Left ventricle myocardium inferior (tissue), 1 donor: ENCODE measurements around the gene GDF7. TPM values are rescaled to one million over a fixed set of nuclear protein-coding genes. Genes with fewer than 3 reads are reported as not detected.

ENCODE experiments used
- DNase-seq: peaks from one replicate; pipeline ENCODE4 v3.0.0-alpha.2; 2020
- H3K27ac ChIP-seq: fragments of 200-600 bp; replicated peaks from 2 replicates; pipeline ENCODE4 v1.8.0; 2021
- H3K27me3 ChIP-seq: fragments of 200-600 bp; 2 replicates; pipeline ENCODE4 v1.8.0; 2021; ENCODE audit warnings: low read depth
- H3K36me3 ChIP-seq: fragments of 200-600 bp; 2 replicates; pipeline ENCODE4 v1.8.0; 2021
- H3K4me1 ChIP-seq: fragments of 200-600 bp; 2 replicates; pipeline ENCODE4 v1.8.0; 2021
- H3K4me3 ChIP-seq: fragments of 200-600 bp; 2 replicates; pipeline ENCODE4 v1.8.0; 2021; ENCODE audit warnings: mild to moderate bottlenecking, moderate library complexity
- H3K9me3 ChIP-seq: fragments of 200-600 bp; replicated peaks from 2 replicates; pipeline ENCODE4 v1.8.0; 2021
- intact Hi-C: fragments of 100-400 bp; cut with micrococcal nuclease; formaldehyde crosslinking; loops from one replicate; pipeline ENCODE4 v1.11.0; 2022
- total RNA-seq: library from RNA; stranded (reverse); fragmentation: NEBNext Ultra II Directional; extraction: Animal tissue kit (Norgen Biotek cat#: 25700); gene quantifications from one replicate; pipeline ENCODE4 v1.2.1, GENCODE V29; 2021
- TF ChIP-seq, protein P1 (sequence below): fragments of 200-600 bp; IDR thresholded peaks from 2 replicates; pipeline ENCODE4 v1.8.0; 2021; ENCODE audit warnings: antibody characterized with exemption, mild to moderate bottlenecking, borderline replicate concordance
- donor health status: DM: no; HTN: yes; CAD: no; lungs with severe emphysema.

The GDF7 gene
- total RNA-seq, 1 donor from 2014 or later = 0.58 TPM

DNA sequence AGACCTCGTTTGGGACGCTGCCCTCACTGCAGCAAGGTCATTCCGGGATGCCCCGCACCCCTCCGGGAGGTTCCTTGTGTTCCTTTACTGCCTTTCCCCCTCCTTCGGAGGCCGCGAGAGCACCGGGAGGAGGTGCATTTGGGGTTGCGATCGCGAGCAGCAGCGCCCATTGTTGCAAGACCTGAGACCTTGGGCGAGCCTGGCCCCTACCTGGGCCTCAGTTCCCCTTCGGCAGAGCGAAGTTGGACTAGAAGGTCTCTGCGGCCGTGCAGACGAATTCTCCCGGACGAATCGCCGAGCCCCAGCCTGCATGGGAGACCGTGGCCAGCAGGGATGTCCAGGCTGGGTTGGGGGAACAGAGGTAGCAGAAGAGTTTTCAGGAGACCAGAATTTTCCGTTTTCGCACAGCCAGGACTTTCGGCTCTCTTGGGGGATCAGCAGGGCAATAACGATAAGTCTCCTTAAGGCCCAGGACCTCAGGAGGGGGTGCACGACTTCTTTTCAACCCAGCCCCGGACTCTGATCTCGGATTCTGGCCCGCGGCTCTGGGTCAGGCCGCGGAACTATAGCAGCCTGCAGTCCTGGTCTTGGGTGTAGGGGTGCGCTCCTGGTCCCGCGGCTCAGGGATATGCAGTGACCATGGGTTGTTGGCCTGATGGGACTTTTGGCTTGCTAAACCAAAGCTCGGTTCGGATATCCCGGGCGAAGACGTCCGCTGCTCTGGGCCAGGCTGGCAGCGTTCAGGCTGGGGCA is 2.8 kb downstream of the GDF7 start:
- no peak overlapping the region for H3K27ac ChIP-seq
- no peaks in the 10 kb centered on the region for H3K9me3 ChIP-seq
- H3K27me3 ChIP-seq = peaks cover 97% of the 10 kb centered on the region
- intact Hi-C loops = no loop called here
- H3K36me3 ChIP-seq = no peaks in the 10 kb centered on the region
- TF ChIP-seq, protein P1, sequence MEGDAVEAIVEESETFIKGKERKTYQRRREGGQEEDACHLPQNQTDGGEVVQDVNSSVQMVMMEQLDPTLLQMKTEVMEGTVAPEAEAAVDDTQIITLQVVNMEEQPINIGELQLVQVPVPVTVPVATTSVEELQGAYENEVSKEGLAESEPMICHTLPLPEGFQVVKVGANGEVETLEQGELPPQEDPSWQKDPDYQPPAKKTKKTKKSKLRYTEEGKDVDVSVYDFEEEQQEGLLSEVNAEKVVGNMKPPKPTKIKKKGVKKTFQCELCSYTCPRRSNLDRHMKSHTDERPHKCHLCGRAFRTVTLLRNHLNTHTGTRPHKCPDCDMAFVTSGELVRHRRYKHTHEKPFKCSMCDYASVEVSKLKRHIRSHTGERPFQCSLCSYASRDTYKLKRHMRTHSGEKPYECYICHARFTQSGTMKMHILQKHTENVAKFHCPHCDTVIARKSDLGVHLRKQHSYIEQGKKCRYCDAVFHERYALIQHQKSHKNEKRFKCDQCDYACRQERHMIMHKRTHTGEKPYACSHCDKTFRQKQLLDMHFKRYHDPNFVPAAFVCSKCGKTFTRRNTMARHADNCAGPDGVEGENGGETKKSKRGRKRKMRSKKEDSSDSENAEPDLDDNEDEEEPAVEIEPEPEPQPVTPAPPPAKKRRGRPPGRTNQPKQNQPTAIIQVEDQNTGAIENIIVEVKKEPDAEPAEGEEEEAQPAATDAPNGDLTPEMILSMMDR = no peak
- peaks cover 73% of the 10 kb centered on the region for H3K4me1 ChIP-seq
- DNase-seq = no peak
- H3K4me3 ChIP-seq = peak overlapping the region; percentile 67

GRCh38 chr2:20670315-20671035 is 3.5 kb downstream of the GDF7 start:
- no peak for DNase-seq
- no peak overlapping the region for H3K27ac ChIP-seq
- TF ChIP-seq, protein P1 = no peak
- peaks cover 89% of the 10 kb centered on the region for H3K27me3 ChIP-seq
- H3K9me3 ChIP-seq = no peaks in the 10 kb centered on the region
- no peaks in the 10 kb centered on the region for H3K36me3 ChIP-seq
- peak overlapping the region; percentile 67 for H3K4me3 ChIP-seq
- intact Hi-C loops = no loop called here
- peaks cover 76% of the 10 kb centered on the region for H3K4me1 ChIP-seq

GRCh38 chr2:20671036-20671735 is 4.2 kb downstream of the GDF7 start:
- Histone ChIP-seq H3K27ac (no peak overlapping the region), H3K9me3 (no peaks in the 10 kb centered on the region), H3K4me1 (peaks cover 76% of the 10 kb centered on the region), H3K36me3 (no peaks in the 10 kb centered on the region), H3K4me3 (peak overlapping the region; percentile 67), H3K27me3 (peaks cover 82% of the 10 kb centered on the region)
- no peak for DNase-seq
- intact Hi-C loops = no loop called here
- TF ChIP-seq, protein P1 = no peak

DNA sequence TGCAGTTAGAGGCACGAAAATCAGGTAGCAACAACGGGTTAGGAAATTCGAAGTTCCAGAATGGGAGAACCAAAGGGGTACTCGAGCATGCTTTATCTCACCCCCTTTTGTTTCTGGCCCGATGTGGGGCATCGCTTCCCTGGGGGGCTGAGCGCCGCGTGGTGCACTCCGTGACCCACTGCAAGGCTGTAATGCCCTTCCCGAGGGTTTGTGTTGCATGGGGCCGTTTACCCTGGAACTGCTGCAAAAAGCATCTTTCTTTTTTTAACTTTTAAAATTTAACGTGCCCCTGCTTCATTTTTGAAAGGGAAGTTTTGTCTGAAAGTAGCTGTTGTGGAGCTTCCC is 4.8 kb downstream of the GDF7 start:
- intact Hi-C loops = no loop called here
- Histone ChIP-seq H3K27me3 (peaks cover 77% of the 10 kb centered on the region), H3K27ac (no peak overlapping the region), H3K4me1 (peaks cover 76% of the 10 kb centered on the region), H3K36me3 (no peaks in the 10 kb centered on the region), H3K9me3 (no peaks in the 10 kb centered on the region), H3K4me3 (no peak overlapping the region)
- no peak for DNase-seq
- TF ChIP-seq, protein P1 = no peak

- Histone ChIP-seq H3K9me3 (no peaks in the 10 kb centered on the region), H3K4me3 (no peak overlapping the region), H3K27ac (no peak overlapping the region), H3K27me3 (peaks cover 73% of the 10 kb centered on the region), H3K4me1 (peaks cover 74% of the 10 kb centered on the region), H3K36me3 (no peaks in the 10 kb centered on the region)
- TF ChIP-seq, protein P1 = no peak
- DNase-seq = no peak
- intact Hi-C loops = no loop called here
These were observed 5.4 kb downstream of the GDF7 start for GRCh38 chr2:20672201-20672951.
